ENCODE measurements around the gene FAM168B.

The FAM168B gene

DNA sequence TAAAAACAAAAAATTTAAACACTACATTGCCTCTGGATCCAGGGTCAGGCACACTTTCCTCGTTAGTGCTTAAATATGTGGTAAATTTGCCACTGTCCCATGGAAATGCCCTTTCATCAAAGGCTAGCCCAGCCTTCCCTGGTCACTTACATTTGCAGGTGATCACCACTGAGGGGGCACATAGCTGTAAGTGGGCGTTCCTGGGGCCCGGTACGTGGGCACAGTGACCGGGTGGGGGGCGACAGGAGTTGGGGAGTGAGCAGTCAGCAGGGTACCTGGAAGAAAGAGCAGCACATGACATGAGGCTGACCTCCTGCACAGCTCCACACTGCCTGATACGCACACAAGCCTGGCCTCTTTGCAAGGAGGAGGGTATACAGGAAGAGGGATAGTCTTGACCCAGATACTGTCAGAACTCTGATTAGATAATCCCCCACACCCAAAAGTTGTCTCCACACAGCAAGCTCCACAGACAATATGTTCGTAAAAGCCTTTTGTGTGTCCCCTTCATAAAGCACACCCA is 40.5 kb downstream of the FAM168B start:
- Mint-ChIP-seq H3K9me3 (no peaks in the 10 kb centered on the region), H3K36me3 (peaks cover 100% of the 10 kb centered on the region), H3K27ac (peak overlapping the region; percentile 55), H3K4me1 (peaks cover 28% of the 10 kb centered on the region), H3K4me3 (no peak overlapping the region)
- DNase-seq (ENCODE audit: low spot score in 2 of 2) (no peak), ATAC-seq (no peak)

DNA sequence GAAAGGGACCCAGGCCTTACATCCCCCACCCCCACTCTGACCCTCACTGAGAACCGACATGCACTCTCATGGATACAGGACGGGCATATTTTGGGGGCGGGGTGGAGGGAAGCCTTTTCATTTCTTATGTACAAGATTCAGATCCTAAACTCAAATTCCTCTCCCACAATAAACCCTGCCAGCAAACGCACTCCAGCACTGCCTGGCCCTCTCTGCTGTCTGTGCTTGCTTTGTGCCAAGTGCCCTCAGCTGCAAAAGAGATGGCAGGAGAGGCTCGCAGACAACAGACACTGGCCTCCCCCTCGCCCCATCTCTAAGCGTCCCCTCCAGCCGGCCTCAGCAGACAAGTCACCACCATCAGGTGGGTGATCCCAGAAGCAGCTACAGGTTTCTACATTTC is 42.4 kb downstream of the FAM168B start:
- H3K36me3 Mint-ChIP-seq: peaks cover 100% of the 10 kb centered on the region
- H3K4me1 Mint-ChIP-seq: peaks cover 14% of the 10 kb centered on the region
- no peak for ATAC-seq
- H3K9me3 Mint-ChIP-seq: no peaks in the 10 kb centered on the region
- no peak overlapping the region for H3K4me3 Mint-ChIP-seq
- H3K27ac Mint-ChIP-seq: peak overlapping the region; percentile 55
- DNase-seq (ENCODE audit: low spot score in 2 of 2): no peak

DNA sequence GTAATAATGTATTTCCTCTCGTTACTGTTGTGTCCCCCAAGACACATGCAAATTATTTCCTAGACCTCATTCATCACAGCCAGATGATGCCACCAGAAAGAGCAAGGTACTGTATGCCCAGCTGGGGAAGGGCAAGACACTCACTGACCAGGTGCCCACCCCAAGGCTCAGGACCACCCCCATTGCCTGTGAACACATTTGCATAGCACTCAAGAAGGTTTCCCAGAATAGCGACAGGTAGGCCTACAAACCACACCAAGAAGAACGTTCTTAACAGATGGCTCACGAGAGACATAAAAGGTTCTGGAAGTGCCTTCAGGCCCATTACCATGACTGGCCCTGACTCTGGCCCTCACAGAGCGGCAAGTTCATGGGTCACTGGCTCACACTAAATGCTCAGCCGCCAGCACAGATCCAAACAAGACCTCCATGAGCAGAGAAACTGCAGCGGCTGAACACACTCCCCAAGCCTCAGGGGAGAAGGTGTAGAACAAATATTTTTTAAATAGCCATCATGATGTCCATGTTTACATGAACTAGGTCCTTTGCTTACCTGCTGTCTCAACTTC is 44.0 kb downstream of the FAM168B start:
- Mint-ChIP-seq H3K4me3 (no peak overlapping the region), H3K4me1 (peaks cover 5% of the 10 kb centered on the region), H3K36me3 (peaks cover 84% of the 10 kb centered on the region), H3K27ac (no peak overlapping the region), H3K9me3 (no peaks in the 10 kb centered on the region)
- ATAC-seq (no peak), DNase-seq (ENCODE audit: low spot score in 2 of 2) (no peak)

DNA sequence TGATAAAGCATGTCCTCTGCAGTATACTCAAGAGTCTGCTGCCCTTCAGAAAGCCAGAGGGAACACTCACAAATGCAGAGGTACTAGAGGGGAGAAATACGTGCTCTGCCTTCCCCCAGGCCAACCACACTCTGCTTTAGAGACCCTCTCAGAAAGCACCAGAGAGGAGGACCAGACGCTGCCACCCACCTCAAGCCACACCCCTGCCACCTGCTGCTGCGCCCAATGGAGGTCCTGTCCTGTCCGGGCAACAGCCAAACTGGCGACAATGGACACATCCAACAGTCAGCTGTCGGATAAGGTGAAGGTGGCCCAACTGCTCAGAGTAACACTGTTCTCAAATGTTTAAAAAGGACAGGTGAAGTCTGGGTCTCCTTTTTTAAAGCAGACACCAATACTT is 44.6 kb downstream of the FAM168B start:
- H3K36me3 Mint-ChIP-seq: peaks cover 78% of the 10 kb centered on the region

DNA sequence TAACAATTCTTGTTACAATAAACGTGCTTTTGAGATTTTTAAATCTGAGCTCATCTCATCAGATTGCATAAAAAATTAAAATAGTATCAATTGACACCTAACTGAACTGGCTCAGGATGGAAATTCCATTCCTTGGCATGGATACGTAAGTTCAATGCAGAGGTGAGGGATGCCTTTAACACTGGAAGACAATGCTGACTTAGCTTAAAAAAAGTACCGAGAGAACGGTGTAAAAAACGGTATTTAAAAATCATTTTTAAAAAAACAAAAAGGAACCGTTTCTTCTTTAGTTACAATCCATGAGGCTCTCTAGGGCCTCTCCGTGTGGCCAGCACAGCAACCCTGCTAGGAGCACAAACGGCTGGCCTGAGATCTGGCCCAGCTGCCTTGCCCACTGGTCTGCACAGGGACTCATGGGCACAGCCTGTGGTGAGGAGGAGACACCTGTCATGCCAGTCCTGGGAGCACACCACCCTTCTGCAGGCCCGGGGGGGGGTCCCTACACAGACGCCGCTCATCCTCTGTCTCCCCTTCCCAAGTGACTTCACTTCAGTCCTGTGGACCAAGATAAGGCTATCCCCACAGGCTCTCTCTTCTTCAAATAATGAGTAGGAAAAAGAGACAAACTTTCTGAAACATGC is 45.2 kb downstream of the FAM168B start:
- no peak overlapping the region for H3K4me3 Mint-ChIP-seq
- no peak for DNase-seq (ENCODE audit: low spot score in 2 of 2)
- H3K27ac Mint-ChIP-seq: peak overlapping the region; percentile 43
- no peaks in the 10 kb centered on the region for H3K9me3 Mint-ChIP-seq
- ATAC-seq: no peak
- peaks cover 72% of the 10 kb centered on the region for H3K36me3 Mint-ChIP-seq
- peaks cover 5% of the 10 kb centered on the region for H3K4me1 Mint-ChIP-seq

More for the DNA sequence above, 44.6 kb downstream of the FAM168B start:
- peak overlapping the region; percentile 43 for H3K27ac Mint-ChIP-seq
- no peak overlapping the region for H3K4me3 Mint-ChIP-seq
- DNase-seq (ENCODE audit: low spot score in 2 of 2) (no peak), ATAC-seq (no peak)
- peaks cover 5% of the 10 kb centered on the region for H3K4me1 Mint-ChIP-seq
- no peaks in the 10 kb centered on the region for H3K9me3 Mint-ChIP-seq

DNA sequence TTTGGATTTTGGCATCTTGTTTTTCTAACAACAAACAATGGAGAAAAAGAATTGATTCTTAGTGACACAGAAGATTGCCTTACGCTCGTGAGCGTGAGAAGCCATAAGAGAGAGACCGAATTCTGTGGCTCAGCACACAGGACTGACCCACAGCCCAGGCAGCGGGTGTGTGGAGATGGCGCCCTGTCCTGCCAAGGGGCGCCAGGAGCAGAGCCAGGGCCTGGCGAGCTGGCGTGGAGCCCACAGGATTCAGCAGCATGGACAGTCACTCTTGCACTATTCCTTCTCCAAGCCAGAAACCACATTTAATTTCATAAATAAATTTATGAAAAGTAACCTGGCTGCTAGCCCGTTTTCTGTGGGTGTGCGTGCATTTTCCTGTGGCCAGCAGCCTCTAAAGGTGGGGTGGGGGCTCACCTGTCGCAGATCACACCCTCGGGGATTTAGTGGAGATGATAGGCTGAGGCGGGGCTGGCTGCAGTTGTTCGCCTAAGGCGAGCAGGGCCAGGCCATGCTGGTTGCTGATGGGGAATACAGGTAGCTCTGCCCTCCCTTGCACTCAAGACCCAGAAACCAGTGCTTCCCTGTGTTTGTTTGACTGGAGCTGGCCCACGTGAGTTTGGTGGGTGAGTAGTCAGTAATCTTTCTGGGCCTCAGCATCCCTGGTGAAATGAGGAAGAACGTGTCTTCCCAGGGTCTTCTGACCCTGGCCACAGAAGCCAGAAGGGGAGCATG is 46.2 kb downstream of the FAM168B start:
- DNase-seq (ENCODE audit: low spot score in 2 of 2): no peak
- H3K4me3 Mint-ChIP-seq: no peak overlapping the region
- H3K27ac Mint-ChIP-seq: peak overlapping the region; percentile 78
- no peak for ATAC-seq
- peaks cover 5% of the 10 kb centered on the region for H3K4me1 Mint-ChIP-seq
- no peaks in the 10 kb centered on the region for H3K9me3 Mint-ChIP-seq
- peaks cover 63% of the 10 kb centered on the region for H3K36me3 Mint-ChIP-seq

DNA sequence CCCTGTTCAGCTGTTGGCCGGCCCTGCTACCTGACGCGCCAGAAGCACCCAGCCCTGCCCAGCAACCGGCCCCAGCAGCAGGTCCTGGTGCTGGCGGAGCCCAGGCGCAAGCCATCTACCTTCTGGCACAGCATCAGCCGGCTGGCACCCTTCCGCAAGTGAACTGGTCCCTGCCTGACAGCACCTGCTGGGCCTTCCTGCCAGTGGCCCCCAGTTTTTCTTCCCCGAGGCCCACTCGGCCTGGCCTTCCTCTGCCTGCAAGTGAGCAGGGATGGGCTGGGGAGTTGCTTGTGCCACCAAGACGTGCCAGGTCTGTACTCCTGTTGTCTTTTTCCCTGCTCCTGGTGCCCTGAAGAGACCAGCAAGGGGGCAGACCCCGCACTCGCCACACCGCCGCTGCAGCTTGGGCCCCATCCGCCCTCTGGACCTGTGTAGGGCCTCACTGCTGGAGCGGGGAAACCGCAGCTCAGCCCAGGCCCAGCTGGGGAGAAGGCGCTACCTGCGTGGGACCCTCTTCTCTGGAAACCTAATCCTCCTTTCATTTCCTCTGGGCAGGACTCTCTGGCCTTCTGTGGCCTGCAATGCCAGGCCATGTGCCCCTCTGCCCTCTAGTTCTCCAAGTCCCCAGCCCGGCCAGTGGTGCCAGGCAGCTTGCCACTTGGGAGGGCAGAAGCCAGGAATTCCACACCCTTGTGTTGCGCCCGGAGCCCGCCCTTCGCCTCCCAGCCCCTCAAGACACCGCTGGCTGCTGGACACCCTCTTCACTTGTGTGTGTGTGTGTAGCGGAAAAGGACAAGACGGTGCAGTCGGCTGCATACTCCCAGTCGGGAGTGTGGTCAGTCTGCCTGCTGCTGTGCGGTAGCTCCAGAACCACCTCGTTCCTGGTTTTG is 47.0 kb downstream of the FAM168B start:
- Mint-ChIP-seq H3K27ac (peak overlapping the region; percentile 78), H3K4me3 (no peak overlapping the region), H3K9me3 (no peaks in the 10 kb centered on the region), H3K36me3 (peaks cover 54% of the 10 kb centered on the region), H3K4me1 (peaks cover 7% of the 10 kb centered on the region)
- no peak for DNase-seq (ENCODE audit: low spot score in 2 of 2)
- no peak for ATAC-seq

DNA sequence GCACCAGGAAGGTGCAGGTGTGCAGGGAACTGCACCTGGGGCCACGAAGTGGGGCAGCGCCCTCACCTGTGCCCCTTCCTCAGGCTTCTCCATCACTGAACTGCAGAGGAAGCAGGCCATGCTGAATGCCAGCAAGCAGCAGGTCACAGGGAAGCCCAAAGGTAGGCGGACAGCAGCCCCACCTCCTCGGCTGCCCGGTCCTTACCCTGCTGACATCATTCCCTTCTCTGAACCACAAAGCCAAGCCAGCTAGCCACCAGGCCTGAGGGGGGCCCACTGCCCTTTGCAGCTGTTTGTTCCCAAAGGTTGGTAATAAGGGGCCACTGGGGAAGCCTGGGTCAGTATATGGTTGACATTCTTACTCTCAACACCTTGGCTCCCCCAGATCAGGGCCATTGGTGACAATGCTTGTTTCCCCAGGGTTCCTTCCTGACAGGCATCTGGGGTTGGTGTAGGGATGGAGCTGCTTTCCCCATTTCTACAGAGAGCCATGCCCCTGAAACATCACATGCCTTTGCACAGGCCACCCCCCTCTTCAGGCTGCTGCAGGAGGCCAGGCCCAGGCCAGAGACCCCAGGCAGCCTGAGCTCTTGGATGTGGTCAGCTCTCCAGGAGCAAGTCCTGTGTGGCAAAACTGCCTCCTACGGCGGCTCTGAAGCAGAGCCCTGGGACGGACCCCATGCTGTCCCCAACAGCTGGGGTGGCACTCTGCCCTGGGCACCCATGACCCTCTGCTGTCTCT is 47.8 kb downstream of the FAM168B start:
- DNase-seq (ENCODE audit: low spot score in 2 of 2) (no peak), ATAC-seq (no peak)
- no peak overlapping the region for H3K4me3 Mint-ChIP-seq
- no peaks in the 10 kb centered on the region for H3K9me3 Mint-ChIP-seq
- H3K4me1 Mint-ChIP-seq: peaks cover 15% of the 10 kb centered on the region
- peaks cover 46% of the 10 kb centered on the region for H3K36me3 Mint-ChIP-seq
- H3K27ac Mint-ChIP-seq: no peak overlapping the region

DNA sequence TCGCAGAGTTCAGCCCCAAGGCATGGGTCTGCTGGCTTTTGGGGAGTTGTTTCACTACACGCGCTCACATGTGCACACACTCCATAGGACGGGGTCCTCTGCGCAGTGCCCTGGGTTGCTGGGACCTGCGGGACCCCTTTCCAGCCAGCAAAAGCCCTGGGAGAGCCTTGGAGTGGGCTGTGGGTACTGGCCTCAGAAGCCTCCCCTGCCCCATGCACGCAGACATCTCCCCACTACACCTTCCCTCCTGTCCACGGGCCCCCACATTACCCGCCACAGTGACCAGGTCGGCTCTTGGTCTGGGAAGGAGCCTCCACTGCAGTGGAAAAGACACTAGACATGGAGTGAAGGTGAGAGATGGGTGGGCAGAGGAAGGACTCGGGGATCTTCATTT is 48.5 kb downstream of the FAM168B start:
- no peak overlapping the region for H3K27ac Mint-ChIP-seq
- peaks cover 39% of the 10 kb centered on the region for H3K36me3 Mint-ChIP-seq
- H3K4me1 Mint-ChIP-seq: peaks cover 17% of the 10 kb centered on the region
- ATAC-seq (no peak), DNase-seq (ENCODE audit: low spot score in 2 of 2) (no peak)
- no peaks in the 10 kb centered on the region for H3K9me3 Mint-ChIP-seq
- no peak overlapping the region for H3K4me3 Mint-ChIP-seq

DNA sequence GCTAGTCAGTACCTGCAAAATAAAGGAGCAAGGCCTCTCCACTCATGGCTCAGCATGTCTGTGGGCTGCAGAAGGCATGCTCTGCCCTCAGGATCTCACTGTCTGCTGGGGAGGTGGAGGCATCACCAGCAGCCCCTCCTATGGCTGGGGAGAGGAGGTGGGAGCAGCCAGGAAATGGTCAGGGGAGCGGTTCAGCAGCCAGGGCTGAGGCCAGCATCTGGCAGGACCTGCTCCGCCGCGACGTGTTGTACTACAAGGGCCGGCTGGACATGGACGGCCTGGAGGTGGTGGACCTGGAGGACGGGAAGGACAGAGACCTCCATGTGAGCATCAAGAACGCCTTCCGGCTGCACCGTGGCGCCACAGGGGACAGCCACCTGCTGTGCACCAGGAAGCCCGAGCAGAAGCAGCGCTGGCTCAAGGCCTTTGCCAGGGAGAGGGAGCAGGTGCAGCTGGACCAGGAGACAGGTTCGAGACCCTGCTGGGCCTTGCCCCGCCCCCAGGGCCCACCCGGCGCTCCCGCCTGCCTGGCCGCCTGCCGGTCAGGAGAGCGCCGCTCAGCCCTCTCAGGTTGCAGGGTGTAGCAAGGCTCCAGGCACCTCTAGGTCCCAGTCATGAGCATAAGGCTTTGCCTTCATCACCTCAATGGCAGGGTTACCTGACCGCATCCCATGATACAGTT is 49.0 kb downstream of the FAM168B start:
- ATAC-seq: no peak
- H3K27ac Mint-ChIP-seq: peak overlapping the region; percentile 81
- no peaks in the 10 kb centered on the region for H3K9me3 Mint-ChIP-seq
- H3K4me3 Mint-ChIP-seq: no peak overlapping the region
- peaks cover 21% of the 10 kb centered on the region for H3K4me1 Mint-ChIP-seq
- peaks cover 34% of the 10 kb centered on the region for H3K36me3 Mint-ChIP-seq
- DNase-seq (ENCODE audit: low spot score in 2 of 2): no peak

DNA sequence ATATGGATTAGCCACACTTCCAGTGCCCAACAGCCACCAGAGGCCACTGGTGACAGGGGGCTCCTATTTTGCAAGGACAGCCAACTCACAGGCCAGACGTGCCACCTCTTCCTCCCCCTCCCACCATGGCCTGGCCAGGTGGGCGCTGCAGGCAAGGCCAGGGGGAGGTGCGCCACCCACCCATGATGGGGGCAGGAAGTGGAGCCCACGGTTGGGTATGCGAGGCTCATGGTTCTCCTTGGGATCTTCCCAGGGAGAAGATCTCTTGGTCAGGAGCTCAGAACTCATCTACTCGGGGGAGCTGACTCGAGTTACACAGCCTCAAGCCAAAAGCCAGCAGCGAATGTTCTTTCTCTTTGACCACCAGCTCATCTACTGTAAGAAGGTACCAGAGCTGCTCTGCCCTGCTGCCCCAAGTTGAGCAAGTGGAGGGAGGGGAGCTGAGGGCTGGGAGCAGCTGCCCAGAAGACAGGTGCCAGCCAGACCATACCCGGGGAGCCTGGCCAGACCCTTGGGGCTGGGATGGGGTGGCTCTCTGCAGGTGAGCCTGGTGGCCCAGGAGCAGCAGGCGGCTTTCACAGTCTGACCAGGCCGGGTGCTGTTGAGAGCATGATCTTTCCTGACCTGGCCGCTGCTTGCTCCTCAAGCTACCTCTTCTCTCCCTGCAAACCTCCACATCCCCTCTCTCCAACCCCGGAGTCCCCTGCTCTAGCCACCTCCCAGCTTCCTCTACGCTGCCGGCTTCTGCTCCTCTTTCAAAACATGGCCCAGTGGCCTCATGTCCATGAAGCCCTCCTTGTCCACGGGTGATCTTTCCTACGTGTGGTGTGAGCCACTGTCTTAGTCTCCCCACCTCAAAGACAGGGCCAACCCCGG is 49.8 kb downstream of the FAM168B start:
- no peak overlapping the region for H3K4me3 Mint-ChIP-seq
- peaks cover 26% of the 10 kb centered on the region for H3K36me3 Mint-ChIP-seq
- H3K9me3 Mint-ChIP-seq: no peaks in the 10 kb centered on the region
- no peak for ATAC-seq
- H3K27ac Mint-ChIP-seq: peak overlapping the region; percentile 81
- peaks cover 23% of the 10 kb centered on the region for H3K4me1 Mint-ChIP-seq
- DNase-seq (ENCODE audit: low spot score in 2 of 2): no peak

DNA sequence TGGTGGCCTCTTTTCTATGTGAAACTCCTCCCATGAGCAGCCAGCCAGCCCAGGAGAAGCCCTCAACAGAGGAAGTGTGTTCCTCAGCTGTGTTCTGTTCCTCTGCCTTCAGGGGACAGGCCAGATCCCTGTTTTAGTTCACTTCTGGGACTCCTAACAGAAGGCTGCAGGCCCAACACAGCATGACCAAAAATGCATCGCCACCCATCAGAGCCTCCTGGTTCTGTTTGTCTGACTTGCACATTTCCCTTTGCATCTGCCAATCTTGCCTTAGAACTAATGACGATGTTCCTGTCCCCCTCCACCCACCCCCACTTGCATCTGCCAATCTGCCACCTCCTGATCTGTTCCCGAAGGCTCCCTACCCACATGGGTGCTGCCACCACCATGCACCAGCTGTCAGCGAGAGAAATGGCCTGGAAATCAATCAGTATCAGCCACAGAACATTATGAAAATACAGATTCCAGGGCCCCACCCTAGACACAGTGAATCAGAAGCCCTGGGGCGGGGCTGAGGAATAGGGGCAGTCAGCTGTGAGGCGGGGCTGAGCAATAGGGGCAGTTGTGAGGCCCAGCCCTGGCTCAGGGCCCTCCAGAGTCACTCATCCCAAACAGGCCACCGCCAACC is 51.0 kb downstream of the FAM168B start:
- DNase-seq (ENCODE audit: low spot score in 2 of 2): no peak
- H3K4me3 Mint-ChIP-seq: no peak overlapping the region
- peaks cover 14% of the 10 kb centered on the region for H3K36me3 Mint-ChIP-seq
- H3K27ac Mint-ChIP-seq: no peak overlapping the region
- no peaks in the 10 kb centered on the region for H3K9me3 Mint-ChIP-seq
- H3K4me1 Mint-ChIP-seq: peaks cover 23% of the 10 kb centered on the region
- ATAC-seq: no peak

Data from stimulated activated effector memory CD8-positive, alpha-beta T cell treated with anti-CD3 and anti-CD28 coated beads, Interleukin-12 subunit alpha, Interleukin-12 subunit beta, amount 100 ng/mL, for 72 hours (primary cell).